Naive thymus-derived CD4-positive, alpha-beta T cell (primary cell): ENCODE results near the gene SUSD1. TPM values are rescaled to one million over a fixed set of nuclear protein-coding genes. Genes with fewer than 3 reads are reported as not detected.

Experiments used
- ATAC-seq: fragments of 150-1000 bp; cut with Tn5 transposase; 2 replicates; pipeline ENCODE4 v1.10.0; 2021; ENCODE audit warnings: mild to moderate bottlenecking, moderate library complexity
- CTCF ChIA-PET: fragments of 350-600 bp; sonication (Branson Sonifier 250); formaldehyde crosslinking; loops from one replicate; lab custom pipeline; 2021; ENCODE audit warnings: antibody characterized with exemption; lab: Charles Lee
- POLR2A ChIA-PET: fragments of 350-600 bp; sonication (Branson Sonifier 250); formaldehyde crosslinking; loops from one replicate; lab custom pipeline; 2021; ENCODE audit warnings: antibody characterized with exemption, inconsistent platforms; lab: Charles Lee
- DNase-seq, 9 donors: peaks; one replicate each; pipeline versions ENCODE4 v3.0.0 to v3.0.0-alpha.2; 2020 to 2022; ENCODE audit warnings: mixed read lengths in 1 of 9
- H3K27ac ChIP-seq: one replicate; pipeline ENCODE4 v1.7.0; 2013; ENCODE audit warnings: mild to moderate bottlenecking, low read depth, low read length, moderate library complexity
- H3K27me3 ChIP-seq, 2 donors: one replicate each; pipeline ENCODE4 v1.7.0; 2013; ENCODE audit warnings: low read length in 2 of 2, mild to moderate bottlenecking in 2 of 2, moderate library complexity in 2 of 2; ENCODE audit not compliant: control insufficient read depth in 2 of 2, insufficient read depth in 2 of 2
- H3K36me3 ChIP-seq, 3 experiments: 1 replicate in 2 of 3; 2 replicates in 1 of 3; pipeline ENCODE4 v1.7.0; 2013; ENCODE audit warnings: low read length in 3 of 3, mild to moderate bottlenecking in 3 of 3, moderate library complexity in 1 of 3; ENCODE audit not compliant: insufficient read depth in 3 of 3, control insufficient read depth in 2 of 3
- H3K4me1 ChIP-seq, 2 donors: one replicate each; pipeline ENCODE4 v1.7.0; 2013; ENCODE audit warnings: low read length in 2 of 2, mild to moderate bottlenecking in 2 of 2, moderate library complexity in 1 of 2; ENCODE audit not compliant: control insufficient read depth in 2 of 2, insufficient read depth in 2 of 2
- H3K4me3 ChIP-seq: 2 replicates; pipeline ENCODE4 v1.7.0; 2013; ENCODE audit warnings: mild to moderate bottlenecking, low read length
- H3K9me3 ChIP-seq, 3 experiments: 1 replicate in 2 of 3; 2 replicates in 1 of 3; pipeline ENCODE4 v1.7.0; 2013; ENCODE audit warnings: low read length in 3 of 3; ENCODE audit not compliant: control insufficient read depth in 2 of 3
- H3K27ac Mint-ChIP-seq, 9 donors: one replicate each; pipeline ENCODE4 v1.8.0; 2020 to 2022; ENCODE audit warnings: mixed read lengths in 9 of 9, mild to moderate bottlenecking in 8 of 9, moderate library complexity in 5 of 9, inconsistent platforms in 2 of 9
- H3K27me3 Mint-ChIP-seq, 5 donors: one replicate each; pipeline ENCODE4 v1.8.0; 2021 to 2022; ENCODE audit warnings: mixed read lengths in 5 of 5, mild to moderate bottlenecking in 1 of 5
- H3K36me3 Mint-ChIP-seq, 5 donors: one replicate each; pipeline ENCODE4 v1.8.0; 2020 to 2022; ENCODE audit warnings: mixed read lengths in 5 of 5, mild to moderate bottlenecking in 3 of 5, inconsistent platforms in 1 of 5
- H3K4me1 Mint-ChIP-seq, 7 donors: one replicate each; pipeline ENCODE4 v1.8.0; 2020 to 2022; ENCODE audit warnings: mixed read lengths in 7 of 7, mild to moderate bottlenecking in 3 of 7, inconsistent platforms in 1 of 7
- H3K4me3 Mint-ChIP-seq, 10 donors: one replicate each; pipeline ENCODE4 v1.8.0; 2020 to 2022; ENCODE audit warnings: mild to moderate bottlenecking in 10 of 10, mixed read lengths in 10 of 10, moderate library complexity in 6 of 10, inconsistent platforms in 2 of 10
- H3K9me3 Mint-ChIP-seq, 11 donors: one replicate each; pipeline ENCODE4 v1.8.0; 2020 to 2022; ENCODE audit warnings: mixed read lengths in 11 of 11, mild to moderate bottlenecking in 4 of 11, inconsistent platforms in 1 of 11, moderate library complexity in 1 of 11
- intact Hi-C, 2 donors: fragments of 100-400 bp; cut with micrococcal nuclease; formaldehyde crosslinking; loops; one replicate each; pipeline ENCODE4 v1.15.1; 2023
- polyA plus RNA-seq, 2 donors: library from polyadenylated mRNA; unstranded; fragments of 300-500 nt; fragmentation: Illumina TruSeq; gene quantifications; one replicate each; pipeline ENCODE4 v1.2.3, GENCODE V29; 2021
- total RNA-seq, 6 experiments: library from RNA in 5 of 6; stranded (reverse) in 5 of 6; gene quantifications; 1 replicate in 5 of 6; 2 replicates in 1 of 6; pipeline ENCODE4 v1.2.3 and lab custom pipeline; 2021 to 2026

The SUSD1 gene
- total and polyA plus RNA-seq, 7 experiments from 2014 or later = 2.3 to 27.0 (median 4.6) TPM

- H3K4me3 Mint-ChIP-seq = no peak overlapping the region
- intact Hi-C loops = no loop called here
- H3K9me3 ChIP-seq = no peaks in the 10 kb centered on the region
- ChIA-PET CTCF (interaction anchor here (0.6 kb wide), 1 partner anchor 12 kb away, joined by 3 read pairs; no protein-coding TSS in a partner anchor), POLR2A (interaction anchor here (0.7 kb wide), 1 partner anchor 302 kb away, joined by 6 read pairs; no protein-coding TSS in a partner anchor)
- no peak overlapping the region for H3K27ac ChIP-seq
- no peak for DNase-seq
- H3K9me3 Mint-ChIP-seq = peaks cover 0 to 8% (median 0%) of the 10 kb centered on the region in 11 donors
- no peaks in the 10 kb centered on the region for H3K36me3 ChIP-seq
- no peaks in the 10 kb centered on the region for H3K27me3 ChIP-seq
- peaks cover 0 to 16% (median 4%) of the 10 kb centered on the region in 5 donors for H3K36me3 Mint-ChIP-seq
- H3K4me1 Mint-ChIP-seq = peaks cover 0 to 7% (median 2%) of the 10 kb centered on the region in 7 donors
- no peak for ATAC-seq
- peaks cover 0 to 9% (median 0%) of the 10 kb centered on the region in 5 donors for H3K27me3 Mint-ChIP-seq
- no peak overlapping the region for H3K27ac Mint-ChIP-seq
- H3K4me3 ChIP-seq = no peak overlapping the region
- H3K4me1 ChIP-seq = no peaks in the 10 kb centered on the region
Measured at GRCh38 chr9:112188884-112189283, 13.8 kb upstream of the SUSD1 start.

GRCh38 chr9:112187404-112187803 lies 12.3 kb upstream of the SUSD1 start:
- Histone ChIP-seq H3K9me3 (no peaks in the 10 kb centered on the region), H3K27ac (no peak overlapping the region), H3K4me1 (no peaks in the 10 kb centered on the region), H3K36me3 (no peaks in the 10 kb centered on the region), H3K4me3 (no peak overlapping the region), H3K27me3 (no peaks in the 10 kb centered on the region)
- DNase-seq = no peak
- ChIA-PET POLR2A (interaction anchor here (0.7 to 1.7 kb wide), 2 partner anchors 11 kb away, joined by 3 to 5 read pairs; no protein-coding TSS in a partner anchor), CTCF (interaction anchor here (0.6 kb wide), 1 partner anchor 158 kb away, joined by 4 read pairs; no protein-coding TSS in a partner anchor)
- H3K4me3 Mint-ChIP-seq = no peak overlapping the region
- H3K27me3 Mint-ChIP-seq = peaks cover 0 to 9% (median 0%) of the 10 kb centered on the region in 5 donors
- no peak for ATAC-seq
- H3K4me1 Mint-ChIP-seq = peaks cover 0 to 11% (median 5%) of the 10 kb centered on the region in 7 donors
- intact Hi-C loops = no loop called here
- peaks cover 0 to 14% (median 4%) of the 10 kb centered on the region in 11 donors for H3K9me3 Mint-ChIP-seq
- peaks cover 0 to 20% (median 9%) of the 10 kb centered on the region in 5 donors for H3K36me3 Mint-ChIP-seq
- H3K27ac Mint-ChIP-seq = no peak overlapping the region

GRCh38 chr9:112186695-112187094 lies 11.6 kb upstream of the SUSD1 start:
- intact Hi-C loops = no loop called here
- no peaks in the 10 kb centered on the region for H3K9me3 ChIP-seq
- Mint-ChIP-seq H3K36me3 (peaks cover 0 to 21% (median 5%) of the 10 kb centered on the region in 5 donors), H3K4me1 (peaks cover 0 to 13% (median 7%) of the 10 kb centered on the region in 7 donors), H3K27ac (no peak overlapping the region), H3K4me3 (no peak overlapping the region), H3K27me3 (peaks cover 0 to 9% (median 0%) of the 10 kb centered on the region in 5 donors), H3K9me3 (peaks cover 0 to 16% (median 5%) of the 10 kb centered on the region in 11 donors)
- ChIA-PET POLR2A (interaction anchor here (0.7 to 1.7 kb wide), 2 partner anchors 10 to 12 kb away, joined by 3 to 5 read pairs; no protein-coding TSS in a partner anchor), CTCF (no interaction called here)
- DNase-seq (no peak), ATAC-seq (no peak)
- no peaks in the 10 kb centered on the region for H3K36me3 ChIP-seq
- no peak overlapping the region for H3K27ac ChIP-seq
- no peak overlapping the region for H3K4me3 ChIP-seq
- no peaks in the 10 kb centered on the region for H3K27me3 ChIP-seq
- H3K4me1 ChIP-seq = no peaks in the 10 kb centered on the region

- Mint-ChIP-seq H3K27ac (no peak overlapping the region), H3K9me3 (peaks cover 0 to 10% (median 5%) of the 10 kb centered on the region in 11 donors), H3K27me3 (peaks cover 0 to 9% (median 0%) of the 10 kb centered on the region in 5 donors), H3K4me3 (no peak overlapping the region), H3K4me1 (peaks cover 11 to 30% (median 21%) of the 10 kb centered on the region in 7 donors), H3K36me3 (peaks cover 0 to 14% (median 0%) of the 10 kb centered on the region in 5 donors)
- Histone ChIP-seq H3K36me3 (no peaks in the 10 kb centered on the region), H3K27me3 (no peaks in the 10 kb centered on the region), H3K4me3 (no peak overlapping the region), H3K9me3 (no peaks in the 10 kb centered on the region), H3K27ac (no peak overlapping the region), H3K4me1 (peaks cover 12 to 13% of the 10 kb centered on the region in 2 donors)
- POLR2A ChIA-PET = interaction anchor here (0.6 kb wide), 2 partner anchors 11 to 30 kb away, joined by 3 read pairs; no protein-coding TSS in a partner anchor
- DNase-seq = no peak
- CTCF ChIA-PET = no interaction called here
- ATAC-seq = no peak
- intact Hi-C loops = loop anchor here in 1 of 2 donors (5.0 kb wide), 2 partner anchors 38 to 532 kb away; partner anchors contain the start of gene INIP
Measured at GRCh38 chr9:112184946-112185345, 9.8 kb upstream of the SUSD1 start.

GRCh38 chr9:112184221-112184620 lies 9.1 kb upstream of the SUSD1 start:
- Mint-ChIP-seq H3K4me3 (no peak overlapping the region), H3K9me3 (peaks cover 0 to 10% (median 5%) of the 10 kb centered on the region in 11 donors), H3K27me3 (peaks cover 0 to 9% (median 0%) of the 10 kb centered on the region in 5 donors), H3K36me3 (peaks cover 0 to 11% (median 0%) of the 10 kb centered on the region in 5 donors), H3K27ac (no peak overlapping the region), H3K4me1 (peaks cover 15 to 36% (median 27%) of the 10 kb centered on the region in 7 donors)
- ATAC-seq (no peak), DNase-seq (no peak)
- Histone ChIP-seq H3K27me3 (no peaks in the 10 kb centered on the region), H3K4me3 (no peak overlapping the region), H3K27ac (no peak overlapping the region), H3K4me1 (peaks cover 16 to 19% of the 10 kb centered on the region in 2 donors), H3K9me3 (no peaks in the 10 kb centered on the region), H3K36me3 (no peaks in the 10 kb centered on the region)
- CTCF ChIA-PET = no interaction called here
- POLR2A ChIA-PET = interaction anchor here (0.6 to 0.9 kb wide), 3 partner anchors 8 to 30 kb away, joined by 3 to 4 read pairs (median 3); no protein-coding TSS in a partner anchor
- intact Hi-C loops = loop anchor here in 1 of 2 donors (5.0 kb wide), 2 partner anchors 37 to 533 kb away; partner anchors contain the start of gene INIP

- Mint-ChIP-seq H3K4me1 (peaks cover 26 to 61% (median 56%) of the 10 kb centered on the region in 7 donors), H3K27ac (peak overlapping the region in 8 of 9 donors; percentile 39 to 90 (median 78)), H3K36me3 (peaks cover 0 to 16% (median 0%) of the 10 kb centered on the region in 5 donors), H3K9me3 (peaks cover 0 to 10% (median 5%) of the 10 kb centered on the region in 11 donors), H3K4me3 (peak overlapping the region in 5 of 10 donors; percentile 35 to 66 (median 51)), H3K27me3 (peaks cover 0 to 8% (median 0%) of the 10 kb centered on the region in 5 donors)
- peak in 4 of 9 donors; percentile 3 to 55 (median 18) for DNase-seq
- H3K27ac ChIP-seq = no peak overlapping the region
- H3K36me3 ChIP-seq = no peaks in the 10 kb centered on the region
- ATAC-seq = peak; percentile 74
- H3K27me3 ChIP-seq = no peaks in the 10 kb centered on the region
- intact Hi-C loops = loop anchor here in 1 of 2 donors (2.0 to 5.0 kb wide), 3 partner anchors 33 to 537 kb away; partner anchors contain the start of gene INIP
- peaks cover 26 to 44% of the 10 kb centered on the region in 2 donors for H3K4me1 ChIP-seq
- CTCF ChIA-PET = interaction anchor here (1.4 kb wide), 1 partner anchor 18 kb away, joined by 4 read pairs; no protein-coding TSS in a partner anchor
- no peak overlapping the region for H3K4me3 ChIP-seq
- POLR2A ChIA-PET = interaction anchor here (1.1 kb wide), 1 partner anchor 9 kb away, joined by 5 read pairs; no protein-coding TSS in a partner anchor
- no peaks in the 10 kb centered on the region for H3K9me3 ChIP-seq
Measured at GRCh38 chr9:112180387-112180881, 5.3 kb upstream of the SUSD1 start.
